Mucosa of rectum (tissue), 2 donors: ENCODE results near the gene PARP14.
"Not testable (repeated sequence)": the region's sequence is repeated elsewhere in the genome, so short reads cannot be mapped to it uniquely, and the experiment has no call there.

ENCODE experiments used
- H3K27ac ChIP-seq, 2 donors: one replicate each; pipeline ENCODE4 v1.7.0; 2013; ENCODE audit warnings: inconsistent platforms in 2 of 2, low read depth in 2 of 2, low read length in 2 of 2
- H3K27me3 ChIP-seq, 2 donors: one replicate each; pipeline ENCODE4 v1.7.0; 2013; ENCODE audit warnings: low read length in 2 of 2; ENCODE audit not compliant: control insufficient read depth in 2 of 2, insufficient read depth in 2 of 2
- H3K36me3 ChIP-seq, 2 donors: one replicate each; pipeline ENCODE4 v1.7.0; 2013; ENCODE audit warnings: low read length in 2 of 2; ENCODE audit not compliant: control insufficient read depth in 2 of 2, insufficient read depth in 2 of 2
- H3K4me1 ChIP-seq, 2 donors: one replicate each; pipeline ENCODE4 v1.7.0; 2013; ENCODE audit warnings: low read length in 2 of 2, mild to moderate bottlenecking in 1 of 2; ENCODE audit not compliant: control insufficient read depth in 2 of 2, insufficient read depth in 2 of 2
- H3K4me3 ChIP-seq, 2 donors: one replicate each; pipeline ENCODE4 v1.7.0; 2013; ENCODE audit warnings: low read length in 2 of 2
- H3K9ac ChIP-seq, 2 donors: one replicate each; pipeline ENCODE4 v1.7.0; 2013; ENCODE audit warnings: low read length in 2 of 2, low read depth in 1 of 2, mild to moderate bottlenecking in 1 of 2
- H3K9me3 ChIP-seq, 2 donors: one replicate each; pipeline ENCODE4 v1.7.0; 2013; ENCODE audit warnings: low read length in 2 of 2; ENCODE audit not compliant: control insufficient read depth in 2 of 2
- donor health status: healthy.
- donor health status: Normal muscosa, but diverticular disease.

Gene PARP14

DNA sequence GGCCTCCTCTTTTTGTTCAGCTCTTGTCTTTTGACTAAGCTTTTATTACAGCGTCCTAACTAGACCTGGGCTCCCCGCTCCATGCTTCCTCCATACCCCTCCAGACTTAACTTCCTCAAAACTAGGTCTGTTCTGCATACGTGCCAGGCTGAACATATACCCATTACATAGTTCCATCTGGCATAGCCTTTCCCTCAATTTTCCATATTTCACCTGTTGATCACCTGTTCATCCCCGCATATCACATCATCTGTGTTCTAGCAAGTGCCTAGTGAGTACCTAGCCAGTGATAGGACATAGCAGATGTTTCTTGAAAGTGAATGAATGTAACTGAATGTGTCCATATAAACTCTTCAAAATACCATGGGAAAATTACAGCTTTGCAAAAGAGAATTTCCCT is 36.0 kb downstream of the PARP14 start:
- H3K4me1 ChIP-seq, result no peaks in the 10 kb centered on the region
- H3K36me3 ChIP-seq, result peaks cover 65 to 72% of the 10 kb centered on the region in 2 donors
- no peak overlapping the region for H3K9ac ChIP-seq
- H3K27me3 ChIP-seq, result no peaks in the 10 kb centered on the region
- H3K9me3 ChIP-seq, result no peaks in the 10 kb centered on the region
- H3K4me3 ChIP-seq, result no peak overlapping the region
- H3K27ac ChIP-seq, result no peak overlapping the region

DNA sequence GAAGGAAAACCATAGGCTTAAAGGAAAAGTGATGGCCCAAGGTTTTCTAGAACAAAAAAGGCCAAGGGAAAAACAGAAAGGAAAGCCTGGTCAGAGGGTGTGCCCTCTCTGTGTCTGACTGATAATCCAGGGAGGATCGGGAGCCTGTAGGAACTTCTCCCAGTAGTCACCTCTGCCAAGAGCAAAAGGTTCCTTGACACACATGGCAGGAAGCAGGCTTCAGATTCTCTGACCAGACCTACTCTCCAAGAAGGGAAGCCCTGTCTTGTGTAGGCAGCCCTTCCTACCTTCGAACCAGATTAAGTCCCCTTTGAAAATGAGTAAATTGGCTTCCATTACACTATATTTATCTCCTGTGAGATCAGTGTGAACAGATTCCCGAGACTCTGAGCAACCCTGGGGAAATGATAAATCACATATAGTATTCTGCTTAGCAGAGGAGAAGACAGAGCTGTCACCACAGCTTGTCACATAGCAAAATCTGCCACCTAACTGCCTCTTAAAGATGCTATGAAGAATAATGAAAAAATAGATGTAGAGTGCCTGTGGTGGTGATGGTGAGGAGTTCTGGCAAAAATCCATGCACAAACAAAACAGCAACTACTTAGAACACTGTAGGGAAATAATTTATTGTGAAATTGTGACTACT is 38.8 kb downstream of the PARP14 start:
- H3K27me3 ChIP-seq, result no peaks in the 10 kb centered on the region
- no peaks in the 10 kb centered on the region for H3K4me1 ChIP-seq
- no peak overlapping the region for H3K4me3 ChIP-seq
- H3K9ac ChIP-seq, result no peak overlapping the region
- H3K27ac ChIP-seq, result no peak overlapping the region
- H3K9me3 ChIP-seq, result no peaks in the 10 kb centered on the region
- H3K36me3 ChIP-seq, result peaks cover 50 to 64% of the 10 kb centered on the region in 2 donors

DNA sequence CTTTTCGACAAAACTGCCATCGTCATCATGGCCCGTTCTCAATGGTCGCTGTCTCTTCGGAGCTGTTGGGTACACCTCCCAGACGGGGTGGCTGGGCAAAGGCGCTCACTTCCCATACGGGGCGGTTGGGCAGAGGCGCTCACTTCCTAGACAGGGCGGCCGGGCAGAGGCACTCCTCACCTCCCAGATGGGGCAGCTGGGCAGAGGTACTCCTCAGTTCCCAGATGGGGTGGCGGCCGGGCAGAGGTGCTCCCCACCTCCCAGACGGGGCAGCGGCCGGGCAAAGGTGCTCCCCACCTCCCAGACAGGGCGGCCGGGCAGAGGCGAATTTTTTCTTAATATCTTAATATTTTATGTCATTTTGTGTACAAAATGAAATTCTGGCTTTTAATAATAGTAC is 44.5 kb downstream of the PARP14 start:
- H3K4me1 ChIP-seq, result no peaks in the 10 kb centered on the region
- H3K9ac ChIP-seq, result no peak overlapping the region
- H3K9me3 ChIP-seq, result no peaks in the 10 kb centered on the region
- H3K36me3 ChIP-seq, result peaks cover 10 to 27% of the 10 kb centered on the region in 2 donors
- H3K27me3 ChIP-seq, result no peaks in the 10 kb centered on the region
- H3K4me3 ChIP-seq, result no peak overlapping the region
- H3K27ac ChIP-seq, result no peak overlapping the region

- Histone ChIP-seq H3K9ac (no peak overlapping the region), H3K4me1 (no peaks in the 10 kb centered on the region), H3K36me3 (peaks cover 5 to 15% of the 10 kb centered on the region in 2 donors), H3K27ac (no peak overlapping the region), H3K9me3 (no peaks in the 10 kb centered on the region), H3K4me3 (no peak overlapping the region), H3K27me3 (no peaks in the 10 kb centered on the region)
These were observed 46.7 kb downstream of the PARP14 start for GRCh38 chr3:122727294-122727693.

DNA sequence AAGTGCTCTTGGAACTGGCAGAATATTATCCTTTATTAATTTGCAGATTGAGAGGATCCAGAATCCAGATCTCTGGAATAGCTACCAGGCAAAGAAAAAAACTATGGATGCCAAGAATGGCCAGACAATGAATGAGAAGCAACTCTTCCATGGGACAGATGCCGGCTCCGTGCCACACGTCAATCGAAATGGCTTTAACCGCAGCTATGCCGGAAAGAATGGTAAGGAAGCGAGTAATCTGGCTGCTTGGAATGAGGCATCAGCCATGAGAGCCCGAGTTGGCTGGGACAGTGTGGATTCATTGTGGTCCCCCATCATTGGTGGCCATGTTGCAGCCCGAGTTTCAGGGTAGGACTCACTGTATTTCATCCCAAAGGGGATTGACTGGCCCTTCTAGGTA is 47.1 kb downstream of the PARP14 start:
- Histone ChIP-seq H3K27ac (no peak overlapping the region), H3K27me3 (no peaks in the 10 kb centered on the region), H3K36me3 (peaks cover 5 to 14% of the 10 kb centered on the region in 2 donors), H3K4me1 (no peaks in the 10 kb centered on the region), H3K4me3 (no peak overlapping the region), H3K9ac (no peak overlapping the region), H3K9me3 (no peaks in the 10 kb centered on the region)

- no peaks in the 10 kb centered on the region for H3K27me3 ChIP-seq
- H3K4me1 ChIP-seq, result no peaks in the 10 kb centered on the region
- no peaks in the 10 kb centered on the region for H3K9me3 ChIP-seq
- H3K27ac ChIP-seq, result no peak overlapping the region
- no peak overlapping the region for H3K9ac ChIP-seq
- H3K4me3 ChIP-seq, result no peak overlapping the region
- H3K36me3 ChIP-seq, result peaks cover 5 to 14% of the 10 kb centered on the region in 2 donors
These were observed 47.5 kb downstream of the PARP14 start for GRCh38 chr3:122728186-122728585.

- Histone ChIP-seq H3K9me3 (no peaks in the 10 kb centered on the region), H3K27me3 (no peaks in the 10 kb centered on the region), H3K4me3 (no peak overlapping the region), H3K27ac (no peak overlapping the region), H3K9ac (no peak overlapping the region), H3K36me3 (peaks cover 5 to 14% of the 10 kb centered on the region in 2 donors), H3K4me1 (no peaks in the 10 kb centered on the region)
These were observed 48.3 kb downstream of the PARP14 start for GRCh38 chr3:122728756-122729514.

DNA sequence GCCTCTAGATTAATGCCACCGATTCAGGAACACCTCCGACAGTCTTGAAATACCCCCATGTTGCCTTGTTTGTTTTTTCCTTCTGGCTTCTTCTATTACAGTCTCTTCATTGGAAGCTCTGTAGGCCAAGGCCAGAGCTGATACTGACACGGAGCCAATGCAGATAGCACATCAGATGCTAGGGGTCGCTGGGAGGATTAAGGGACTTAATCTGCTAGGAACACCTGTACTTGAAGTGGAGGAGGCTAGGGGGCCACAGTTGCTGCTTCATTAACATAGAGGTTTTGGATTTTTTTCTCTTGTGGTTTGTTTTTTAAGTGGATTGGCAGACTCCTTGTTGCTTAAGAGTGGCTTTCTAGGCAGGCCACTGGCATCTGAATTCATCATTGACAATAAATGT is 49.6 kb downstream of the PARP14 start:
- Histone ChIP-seq H3K27me3 (no peaks in the 10 kb centered on the region), H3K36me3 (peaks cover 5 to 14% of the 10 kb centered on the region in 2 donors)

DNA sequence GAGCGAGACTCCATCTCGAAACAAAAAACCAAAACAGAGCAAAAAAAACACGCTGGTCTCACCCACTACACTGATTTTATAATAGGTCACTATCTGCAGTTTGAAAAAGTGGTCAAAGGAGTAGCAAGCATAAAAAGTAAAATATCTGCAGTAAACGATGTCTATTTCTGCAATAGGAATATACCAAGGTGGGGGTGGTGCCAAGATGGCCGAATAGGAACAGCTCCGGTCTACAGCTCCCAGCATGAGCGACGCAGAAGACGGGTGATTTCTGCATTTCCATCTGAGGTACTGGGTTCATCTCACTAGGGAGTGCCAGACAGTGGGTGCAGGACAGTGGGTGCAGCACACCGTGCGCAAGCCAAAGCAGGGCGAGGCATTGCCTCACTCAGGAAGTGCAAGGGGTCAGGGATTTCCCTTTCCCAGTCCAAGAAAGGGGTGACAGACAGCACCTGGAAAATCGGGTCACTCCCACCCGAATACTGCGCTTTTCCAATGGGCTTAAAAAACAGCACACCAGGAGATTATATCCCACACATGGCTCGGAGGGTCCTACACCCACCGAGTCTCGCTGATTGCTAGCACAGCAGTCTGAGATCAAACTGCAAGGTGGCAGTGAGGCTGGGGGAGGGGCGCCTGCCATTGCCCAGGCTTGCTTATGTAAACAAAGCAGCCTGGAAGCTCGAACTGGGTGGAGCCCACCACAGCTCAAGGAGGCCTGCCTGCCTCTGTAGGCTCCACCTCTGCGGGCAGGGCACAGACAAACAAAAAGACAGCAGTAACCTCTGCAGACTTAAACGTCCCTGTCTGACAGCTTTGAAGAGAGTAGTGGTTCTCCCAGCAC is 52.3 kb downstream of the PARP14 start:
- H3K9me3 ChIP-seq, H3K4me1 ChIP-seq, H3K9ac ChIP-seq, H3K27ac ChIP-seq, H3K4me3 ChIP-seq, H3K27me3 ChIP-seq, H3K36me3 ChIP-seq: not testable (repeated sequence)

More for the DNA sequence above, 49.6 kb downstream of the PARP14 start:
- no peaks in the 10 kb centered on the region for H3K9me3 ChIP-seq
- no peak overlapping the region for H3K27ac ChIP-seq
- H3K9ac ChIP-seq, result no peak overlapping the region
- no peaks in the 10 kb centered on the region for H3K4me1 ChIP-seq
- no peak overlapping the region for H3K4me3 ChIP-seq

GRCh38 chr3:122739172-122739571 is 58.5 kb downstream of the PARP14 start:
- no peaks in the 10 kb centered on the region for H3K4me1 ChIP-seq
- H3K36me3 ChIP-seq, result peaks cover 7 to 16% of the 10 kb centered on the region in 2 donors
- no peak overlapping the region for H3K9ac ChIP-seq
- no peak overlapping the region for H3K4me3 ChIP-seq
- no peaks in the 10 kb centered on the region for H3K9me3 ChIP-seq
- no peaks in the 10 kb centered on the region for H3K27me3 ChIP-seq
- H3K27ac ChIP-seq, result no peak overlapping the region
